ENCODE results near the gene C4BPB.

DNA sequence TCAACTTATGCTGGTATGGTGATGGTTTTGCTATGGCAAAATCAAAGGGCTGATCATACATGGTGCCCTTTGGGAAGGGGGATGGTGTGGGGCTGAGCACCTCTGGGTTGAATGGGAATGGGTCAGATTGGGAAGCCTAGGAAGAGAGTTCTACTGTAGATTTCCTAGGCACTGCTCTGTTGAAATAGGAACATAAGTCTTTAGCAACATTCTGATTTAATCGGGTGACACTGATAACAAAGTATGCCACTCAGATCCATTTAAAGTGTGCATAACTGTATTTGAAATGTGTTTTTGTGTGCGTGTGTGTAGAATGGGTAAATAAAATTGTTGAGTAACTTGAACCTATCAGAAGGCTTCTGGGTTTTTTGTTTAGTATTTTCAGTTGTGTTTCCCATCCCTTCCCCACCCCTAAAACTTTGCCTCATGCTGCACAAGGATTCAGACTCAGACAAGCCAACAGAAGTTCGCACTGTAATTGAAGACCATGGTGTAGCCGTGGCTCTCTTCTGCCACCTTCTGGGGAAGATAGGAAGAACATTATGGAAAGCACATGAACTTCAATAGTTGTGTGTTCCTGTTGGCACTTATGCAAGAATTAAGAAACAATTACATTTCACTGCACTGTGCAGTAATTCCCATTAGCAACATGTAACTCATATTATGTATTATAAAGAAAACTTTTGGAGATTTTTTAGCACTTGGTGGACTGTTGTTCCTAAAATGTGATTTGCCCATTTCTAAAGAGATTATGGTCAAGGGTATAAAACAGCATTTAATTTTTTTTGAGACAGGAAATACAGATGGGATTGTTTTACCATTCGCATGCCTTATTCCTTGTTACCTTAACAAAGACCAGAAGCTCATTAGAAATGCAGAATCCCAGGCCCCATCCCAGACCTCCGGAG is 10.9 kb upstream of the C4BPB start:
- TF ChIP-seq, protein P1, sequence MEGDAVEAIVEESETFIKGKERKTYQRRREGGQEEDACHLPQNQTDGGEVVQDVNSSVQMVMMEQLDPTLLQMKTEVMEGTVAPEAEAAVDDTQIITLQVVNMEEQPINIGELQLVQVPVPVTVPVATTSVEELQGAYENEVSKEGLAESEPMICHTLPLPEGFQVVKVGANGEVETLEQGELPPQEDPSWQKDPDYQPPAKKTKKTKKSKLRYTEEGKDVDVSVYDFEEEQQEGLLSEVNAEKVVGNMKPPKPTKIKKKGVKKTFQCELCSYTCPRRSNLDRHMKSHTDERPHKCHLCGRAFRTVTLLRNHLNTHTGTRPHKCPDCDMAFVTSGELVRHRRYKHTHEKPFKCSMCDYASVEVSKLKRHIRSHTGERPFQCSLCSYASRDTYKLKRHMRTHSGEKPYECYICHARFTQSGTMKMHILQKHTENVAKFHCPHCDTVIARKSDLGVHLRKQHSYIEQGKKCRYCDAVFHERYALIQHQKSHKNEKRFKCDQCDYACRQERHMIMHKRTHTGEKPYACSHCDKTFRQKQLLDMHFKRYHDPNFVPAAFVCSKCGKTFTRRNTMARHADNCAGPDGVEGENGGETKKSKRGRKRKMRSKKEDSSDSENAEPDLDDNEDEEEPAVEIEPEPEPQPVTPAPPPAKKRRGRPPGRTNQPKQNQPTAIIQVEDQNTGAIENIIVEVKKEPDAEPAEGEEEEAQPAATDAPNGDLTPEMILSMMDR (conservative IDR thresholded peaks at IDR 0.05 in 1 of 2, IDR thresholded peaks at IDR 0.05 in 1 of 2; ENCODE audit: low read depth in 1 of 2, low read length in 2 of 2): peak; percentile 96
- TF ChIP-seq EZH2 (IDR thresholded peaks at IDR 0.05; ENCODE audit: low read length, missing control alignments): no peak
